Endothelial cell of umbilical vein (primary cell): ENCODE measurements around the gene GATAD2A. TPM values are rescaled to one million over a fixed set of nuclear protein-coding genes. Genes with fewer than 3 reads are reported as not detected.

Experiments
- BruUV-seq: library from RNA; stranded (reverse); fragments of 400-500 nt; replicated peaks from 2 replicates; lab custom pipeline; 2021; lab: Mats Ljungman, UMichigan
- CTCF ChIA-PET: fragments of 300-600, 350-600 bp; sonication (Branson Sonifier 250); formaldehyde crosslinking; loops from one replicate; lab custom pipeline; 2021; ENCODE audit warnings: antibody characterized with exemption, inconsistent platforms; lab: Charles Lee
- POLR2A ChIA-PET: fragments of 300-600, 350-600 bp; sonication (Branson Sonifier 250); formaldehyde crosslinking; loops from one replicate; lab custom pipeline; 2021; ENCODE audit warnings: antibody characterized with exemption, inconsistent platforms; lab: Charles Lee
- DNase-seq: peaks from one replicate; pipeline ENCODE4 v3.0.0-alpha.2; 2011; ENCODE audit warnings: low read depth, low spot score
- FAIRE-seq: peaks from 2 replicates; lab custom pipeline; 2011; peaks lifted over from hg19 to GRCh38; lab: Jason Lieb, UNC
- H2AFZ ChIP-seq: 2 replicates; pipeline ENCODE4 v1.6.0; 2012; ENCODE audit warnings: low read depth, low read length, control low read depth, inconsistent platforms
- H3K27ac ChIP-seq: 2 replicates; pipeline ENCODE4 v1.5.1; 2011; ENCODE audit warnings: low read depth, mild to moderate bottlenecking, control low read depth, low read length, moderate library complexity; ENCODE audit not compliant: insufficient read depth
- H3K27me3 ChIP-seq, 2 experiments: 2 replicates each; pipeline versions ENCODE4 v1.6.0 to v1.6.1; 2011; ENCODE audit warnings: low read length in 2 of 2, mixed read lengths in 1 of 2; ENCODE audit not compliant: control insufficient read depth in 2 of 2, insufficient read depth in 2 of 2
- H3K36me3 ChIP-seq, 2 experiments: 2 replicates in 1 of 2; 3 replicates in 1 of 2; pipeline ENCODE4 v1.5.1; 2011; ENCODE audit warnings: low read length in 2 of 2, mild to moderate bottlenecking in 1 of 2, moderate library complexity in 1 of 2; ENCODE audit not compliant: control insufficient read depth in 2 of 2, insufficient read depth in 2 of 2; ENCODE audit errors: extremely low read depth in 1 of 2
- H3K4me1 ChIP-seq: 3 replicates; pipeline ENCODE4 v1.5.1; 2011; ENCODE audit warnings: mild to moderate bottlenecking, low read length; ENCODE audit not compliant: control insufficient read depth, insufficient read depth; ENCODE audit errors: extremely low read depth
- H3K4me2 ChIP-seq: 2 replicates; pipeline ENCODE4 v1.6.1; 2011; ENCODE audit warnings: low read length, control low read depth, mixed read lengths; ENCODE audit not compliant: insufficient read depth
- H3K4me3 ChIP-seq, 3 experiments: fragments of 200-600 bp in 1 of 3; sonication (generic), shearing (Covaris generic) in 1 of 3; replicated peaks in 1 of 3; 2 replicates each; pipeline ENCODE4 v1.5.1; 2011 to 2016; ENCODE audit warnings: control low read depth in 3 of 3, low read length in 3 of 3, mild to moderate bottlenecking in 2 of 3, inconsistent platforms in 1 of 3, low read depth in 1 of 3, moderate library complexity in 1 of 3; ENCODE audit not compliant: insufficient read depth in 1 of 3
- H3K79me2 ChIP-seq: 2 replicates; pipeline ENCODE4 v1.6.0; 2012; ENCODE audit warnings: low read length, inconsistent platforms; ENCODE audit not compliant: control insufficient read depth, insufficient read depth
- H3K9ac ChIP-seq: replicated peaks from 2 replicates; pipeline ENCODE3; 2011; ENCODE audit warnings: low read length, control low read depth; ENCODE audit not compliant: insufficient read depth; ENCODE audit errors: extremely low read depth
- H3K9me1 ChIP-seq: replicated peaks from 3 replicates; pipeline ENCODE4 v1.6.0; 2011; ENCODE audit warnings: mild to moderate bottlenecking, low read length; ENCODE audit not compliant: control insufficient read depth, insufficient read depth; ENCODE audit errors: extremely low read depth
- H3K9me3 ChIP-seq: replicated peaks from 2 replicates; pipeline ENCODE4 v1.5.1; 2012; ENCODE audit warnings: low read length, inconsistent platforms; ENCODE audit not compliant: control insufficient read depth, insufficient read depth
- H4K20me1 ChIP-seq: replicated peaks from 2 replicates; pipeline ENCODE3; 2011; ENCODE audit warnings: mild to moderate bottlenecking, low read length; ENCODE audit not compliant: control insufficient read depth, insufficient read depth; ENCODE audit errors: extremely low read depth
- EZH2 ChIP-seq: IDR thresholded peaks from 2 replicates; pipeline ENCODE4 v1.6.1; 2012; ENCODE audit warnings: borderline replicate concordance, low read depth, mild to moderate bottlenecking, moderate library complexity, low read length, inconsistent platforms; ENCODE audit not compliant: severe bottlenecking
- FOS ChIP-seq: IDR thresholded peaks from 2 replicates; pipeline ENCODE4 v1.6.1; 2011; ENCODE audit warnings: mild to moderate bottlenecking, low read length, moderate library complexity, borderline replicate concordance; ENCODE audit not compliant: insufficient read depth
- GATA2 ChIP-seq: IDR thresholded peaks from 2 replicates; pipeline ENCODE4 v1.7.0; 2011; ENCODE audit warnings: low read depth, mild to moderate bottlenecking, moderate library complexity, mixed read lengths, low read length; ENCODE audit not compliant: insufficient read length, insufficient read depth
- JUN ChIP-seq: IDR thresholded peaks from 2 replicates; pipeline ENCODE4 v1.6.1; 2011; ENCODE audit warnings: borderline replicate concordance, low read depth; ENCODE audit not compliant: insufficient read length, insufficient read depth
- MYC ChIP-seq: IDR thresholded peaks from one replicate; pipeline ENCODE4 v1.6.1; 2011; ENCODE audit warnings: mild to moderate bottlenecking, low read depth, low read length
- POLR2A ChIP-seq: IDR thresholded peaks from 2 replicates; pipeline ENCODE4 v1.6.1; 2012; ENCODE audit warnings: low read depth, mild to moderate bottlenecking, control low read depth, low read length
- POLR2AphosphoS5 ChIP-seq: IDR thresholded peaks from 2 replicates; pipeline ENCODE4 v1.6.1; 2012; ENCODE audit warnings: low read depth, mild to moderate bottlenecking, control low read depth, low read length, moderate library complexity; ENCODE audit not compliant: insufficient read depth
- dilution Hi-C: fragments of 300-500 bp; cut with MboI; formaldehyde crosslinking; loops from one replicate; pipeline ENCODE4 v1.15.0; 2019; ENCODE audit warnings: low sequenced_read_pairs; ENCODE audit not compliant: extremely low pct_ligation_motif_present
- intact Hi-C: fragments of 100-400 bp; cut with micrococcal nuclease; formaldehyde crosslinking; loops from one replicate; pipeline ENCODE4 v1.10.0; 2022
- polyA plus RNA-seq, 4 experiments: library from polyadenylated mRNA; depleted of rRNA in 3 of 4; stranded (reverse) in 3 of 4; unstranded in 1 of 4; fragments of >200 nt; gene quantifications; 2 replicates each; pipeline versions ENCODE4 v1.2.1 to v1.2.3, GENCODE V29; 2011 to 2012; ENCODE audit warnings: missing spikeins in 1 of 4
- total RNA-seq: library from RNA; stranded (reverse); gene quantifications from 2 replicates; pipeline ENCODE4 v1.2.3, GENCODE V29; 2021
- TF ChIP-seq, protein P1 (sequence below), 2 donors: IDR thresholded peaks; 1 replicate in 1 of 2; 2 replicates in 1 of 2; pipeline ENCODE4 v1.5.1; 2011; ENCODE audit warnings: low read length in 2 of 2, mild to moderate bottlenecking in 2 of 2, moderate library complexity in 2 of 2, control low read depth in 1 of 2, inconsistent platforms in 1 of 2, low read depth in 1 of 2; ENCODE audit not compliant: insufficient read depth in 1 of 2; ENCODE audit errors: extremely low read depth in 1 of 2
- TF ChIP-seq, protein P2 (sequence below): IDR thresholded peaks from 2 replicates; pipeline ENCODE4 v1.6.1; 2011; ENCODE audit not compliant: insufficient read depth, insufficient read length

GATAD2A gene
- total and polyA plus RNA-seq, 2 donors (not counting 3 experiments of a cell fraction or from before 2014, with no cell fraction given): 27.3 to 134 TPM

DNA sequence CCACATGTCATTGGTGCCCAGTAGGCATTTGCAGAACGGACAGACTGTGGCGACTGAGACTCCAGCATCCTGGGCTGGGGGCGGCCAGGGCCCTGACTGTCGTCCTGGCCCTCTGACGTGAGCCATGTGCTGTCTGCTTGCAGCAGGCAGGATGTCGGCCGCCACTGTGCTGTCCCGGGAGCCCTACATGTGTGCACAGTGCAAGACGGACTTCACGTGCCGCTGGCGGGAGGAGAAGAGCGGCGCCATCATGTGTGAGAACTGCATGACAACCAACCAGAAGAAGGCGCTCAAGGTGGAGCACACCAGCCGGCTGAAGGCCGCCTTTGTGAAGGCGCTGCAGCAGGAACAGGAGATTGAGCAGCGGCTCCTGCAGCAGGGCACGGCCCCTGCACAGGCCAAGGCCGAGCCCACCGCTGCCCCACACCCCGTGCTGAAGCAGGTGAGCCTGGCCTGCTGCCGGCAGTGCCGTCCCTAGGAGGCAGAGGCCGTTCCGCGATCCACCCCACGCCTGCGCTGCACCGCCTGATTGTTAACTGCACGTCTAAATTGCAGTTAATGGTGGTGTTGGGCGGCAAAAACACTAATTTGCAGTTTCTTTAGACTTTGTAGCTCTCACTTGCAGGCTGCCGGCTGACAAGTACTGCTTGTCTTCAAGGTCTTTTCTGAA is 95.6 kb downstream of the GATAD2A start:
- BruUV-seq: no TSS peak
- H3K4me1 ChIP-seq: no peaks in the 10 kb centered on the region
- H3K9me1 ChIP-seq: no peaks in the 10 kb centered on the region
- intact Hi-C loops (no loop called here), dilution Hi-C loops (no loop called here)
- no peak overlapping the region for H2AFZ ChIP-seq
- H4K20me1 ChIP-seq: no peaks in the 10 kb centered on the region
- no peak overlapping the region for H3K4me3 ChIP-seq
- ChIA-PET POLR2A (no interaction called here), CTCF (no interaction called here)
- DNase-seq (no peak), FAIRE-seq (no peak)
- no peak overlapping the region for H3K4me2 ChIP-seq
- no peak overlapping the region for H3K9ac ChIP-seq
- H3K9me3 ChIP-seq: no peaks in the 10 kb centered on the region
- peaks cover 1% of the 10 kb centered on the region for H3K79me2 ChIP-seq
- no peak for TF ChIP-seq GATA2
- no peak for TF ChIP-seq POLR2AphosphoS5
- no peak for TF ChIP-seq EZH2
- no peak for TF ChIP-seq FOS
- TF ChIP-seq JUN: no peak
- TF ChIP-seq MYC: no peak
- TF ChIP-seq, protein P1, sequence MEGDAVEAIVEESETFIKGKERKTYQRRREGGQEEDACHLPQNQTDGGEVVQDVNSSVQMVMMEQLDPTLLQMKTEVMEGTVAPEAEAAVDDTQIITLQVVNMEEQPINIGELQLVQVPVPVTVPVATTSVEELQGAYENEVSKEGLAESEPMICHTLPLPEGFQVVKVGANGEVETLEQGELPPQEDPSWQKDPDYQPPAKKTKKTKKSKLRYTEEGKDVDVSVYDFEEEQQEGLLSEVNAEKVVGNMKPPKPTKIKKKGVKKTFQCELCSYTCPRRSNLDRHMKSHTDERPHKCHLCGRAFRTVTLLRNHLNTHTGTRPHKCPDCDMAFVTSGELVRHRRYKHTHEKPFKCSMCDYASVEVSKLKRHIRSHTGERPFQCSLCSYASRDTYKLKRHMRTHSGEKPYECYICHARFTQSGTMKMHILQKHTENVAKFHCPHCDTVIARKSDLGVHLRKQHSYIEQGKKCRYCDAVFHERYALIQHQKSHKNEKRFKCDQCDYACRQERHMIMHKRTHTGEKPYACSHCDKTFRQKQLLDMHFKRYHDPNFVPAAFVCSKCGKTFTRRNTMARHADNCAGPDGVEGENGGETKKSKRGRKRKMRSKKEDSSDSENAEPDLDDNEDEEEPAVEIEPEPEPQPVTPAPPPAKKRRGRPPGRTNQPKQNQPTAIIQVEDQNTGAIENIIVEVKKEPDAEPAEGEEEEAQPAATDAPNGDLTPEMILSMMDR (IDR thresholded peaks at IDR 0.05; ENCODE audit: extremely low read depth in 1 of 2, insufficient read depth in 1 of 2, low read depth in 1 of 2, low read length in 2 of 2): no peak
- no peak for TF ChIP-seq POLR2A
- TF ChIP-seq, protein P2, sequence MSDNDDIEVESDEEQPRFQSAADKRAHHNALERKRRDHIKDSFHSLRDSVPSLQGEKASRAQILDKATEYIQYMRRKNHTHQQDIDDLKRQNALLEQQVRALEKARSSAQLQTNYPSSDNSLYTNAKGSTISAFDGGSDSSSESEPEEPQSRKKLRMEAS: no peak
- no peaks in the 10 kb centered on the region for H3K27me3 ChIP-seq
- no peak overlapping the region for H3K27ac ChIP-seq
- H3K36me3 ChIP-seq: peaks cover 17 to 70% of the 10 kb centered on the region in 2 experiments
